Testis (tissue), 3 donors: ENCODE data around the gene PSAPL1. TPM values are rescaled to one million over a fixed set of nuclear protein-coding genes. Genes with fewer than 3 reads are reported as not detected.

ENCODE experiments used
- DNase-seq: peaks from one replicate; pipeline ENCODE4 v3.0.0-alpha.2; 2019
- H3K27ac ChIP-seq, 2 donors: fragments of 200-600 bp; sonication (generic); one replicate each; pipeline ENCODE4 v1.5.1; 2019
- H3K27me3 ChIP-seq: fragments of 200-600 bp; sonication (generic); one replicate; pipeline ENCODE4 v1.5.1; 2019
- H3K36me3 ChIP-seq: fragments of 200-600 bp; sonication (generic); one replicate; pipeline ENCODE4 v1.5.1; 2017; ENCODE audit warnings: low read depth; ENCODE audit errors: missing control alignments
- H3K4me1 ChIP-seq: fragments of 200-600 bp; sonication (generic); one replicate; pipeline ENCODE4 v1.5.1; 2019
- H3K4me3 ChIP-seq, 2 donors: fragments of 200-600 bp; sonication (generic); one replicate each; pipeline ENCODE4 v1.5.1; 2017 to 2019
- H3K9me3 ChIP-seq: fragments of 200-600 bp; sonication (generic); one replicate; pipeline ENCODE4 v1.5.1; 2017
- POLR2A ChIP-seq: fragments of 450-650 bp; IDR thresholded peaks from one replicate; pipeline ENCODE4 v1.6.1; 2017; ENCODE audit warnings: antibody characterized with exemption, mild to moderate bottlenecking, moderate library complexity
- WGBS, 2 donors: methylation state at CpG; one replicate each; pipeline ENCODE4 v1.1.5; 2018; 5-methylcytosine and 5-hydroxymethylcytosine counted together
- intact Hi-C: fragments of 100-400 bp; cut with DNase I; formaldehyde crosslinking; loops from one replicate; pipeline ENCODE4 v1.15.1; 2023; ENCODE audit warnings: low total_unique reads
- polyA plus RNA-seq: library from polyadenylated mRNA; stranded (reverse); fragments of 350-450 nt; fragmentation: Illumina TruSeq; extraction: RNeasy Lipid Tissue Mini Kit (QIAGEN cat#74804); gene quantifications from one replicate; pipeline ENCODE4 v1.2.3, GENCODE V29; 2014; ENCODE audit warnings: low read depth, low replicate concordance; ENCODE audit not compliant: insufficient read depth
- total RNA-seq, 2 donors: library from RNA; depleted of rRNA; stranded (reverse); fragments of >200 nt; gene quantifications; one replicate each; pipeline ENCODE4 v1.2.3, GENCODE V29; 2016
- TF ChIP-seq, protein P1 (sequence below), 3 experiments: fragments of 450-650 bp in 2 of 3; fragments of 200-600 bp in 1 of 3; sonication (generic) in 1 of 3; IDR thresholded peaks; one replicate each; pipeline ENCODE4 v1.5.1; 2016 to 2019; ENCODE audit warnings: antibody characterized with exemption in 3 of 3, mild to moderate bottlenecking in 2 of 3, moderate library complexity in 1 of 3

PSAPL1 gene
- total and polyA plus RNA-seq, 3 donors from 2014 or later: 11.0 to 19.0 (median 17.5) TPM

DNA sequence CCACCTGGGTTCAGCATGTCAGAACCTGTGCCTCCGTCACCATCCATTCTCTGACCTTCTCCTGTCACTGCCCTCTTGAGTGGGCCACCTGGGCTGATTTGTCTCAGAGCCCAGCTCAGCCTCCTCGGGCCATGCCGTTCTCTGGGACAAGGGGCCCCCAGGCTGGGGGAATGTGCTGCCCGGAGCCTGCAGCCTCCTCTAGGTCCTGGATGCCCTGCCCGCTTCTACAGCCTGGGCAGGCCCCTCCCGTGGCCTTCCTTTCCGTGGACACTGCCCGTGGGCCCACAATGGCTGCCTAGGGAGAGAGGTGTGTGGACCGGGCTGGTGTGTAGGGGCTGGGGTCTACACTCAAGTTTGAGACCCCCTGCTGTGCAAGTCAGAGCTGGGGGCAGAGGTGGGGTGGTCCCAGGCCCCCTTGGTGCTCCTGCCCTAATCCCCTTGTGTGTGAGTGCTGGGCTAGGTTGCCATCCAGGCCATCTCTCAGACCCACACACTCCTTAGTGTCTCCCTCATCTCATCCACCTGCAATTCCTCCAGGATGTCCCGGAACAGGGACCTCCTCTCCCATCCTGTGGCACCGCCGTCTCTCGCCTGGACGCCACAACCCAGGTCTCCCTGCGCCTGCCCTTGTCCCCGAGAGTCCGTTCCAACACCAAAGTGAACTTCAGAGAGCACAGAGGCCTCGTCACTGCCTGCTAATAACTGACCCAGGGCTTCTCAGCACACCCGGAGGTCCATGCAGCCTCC is 12.4 kb downstream of the PSAPL1 start:
- H3K27ac ChIP-seq: no peak overlapping the region
- H3K27me3 ChIP-seq: no peaks in the 10 kb centered on the region
- H3K36me3 ChIP-seq: no peaks in the 10 kb centered on the region
- H3K4me3 ChIP-seq: no peak overlapping the region
- H3K9me3 ChIP-seq: no peaks in the 10 kb centered on the region
- 81 to 90% methylated on average over 18 to 19 of the region's 19 CpGs for WGBS, 2 donors
- peaks cover 3% of the 10 kb centered on the region for H3K4me1 ChIP-seq
- no peak for DNase-seq
- no peak for TF ChIP-seq POLR2A
- TF ChIP-seq, protein P1, sequence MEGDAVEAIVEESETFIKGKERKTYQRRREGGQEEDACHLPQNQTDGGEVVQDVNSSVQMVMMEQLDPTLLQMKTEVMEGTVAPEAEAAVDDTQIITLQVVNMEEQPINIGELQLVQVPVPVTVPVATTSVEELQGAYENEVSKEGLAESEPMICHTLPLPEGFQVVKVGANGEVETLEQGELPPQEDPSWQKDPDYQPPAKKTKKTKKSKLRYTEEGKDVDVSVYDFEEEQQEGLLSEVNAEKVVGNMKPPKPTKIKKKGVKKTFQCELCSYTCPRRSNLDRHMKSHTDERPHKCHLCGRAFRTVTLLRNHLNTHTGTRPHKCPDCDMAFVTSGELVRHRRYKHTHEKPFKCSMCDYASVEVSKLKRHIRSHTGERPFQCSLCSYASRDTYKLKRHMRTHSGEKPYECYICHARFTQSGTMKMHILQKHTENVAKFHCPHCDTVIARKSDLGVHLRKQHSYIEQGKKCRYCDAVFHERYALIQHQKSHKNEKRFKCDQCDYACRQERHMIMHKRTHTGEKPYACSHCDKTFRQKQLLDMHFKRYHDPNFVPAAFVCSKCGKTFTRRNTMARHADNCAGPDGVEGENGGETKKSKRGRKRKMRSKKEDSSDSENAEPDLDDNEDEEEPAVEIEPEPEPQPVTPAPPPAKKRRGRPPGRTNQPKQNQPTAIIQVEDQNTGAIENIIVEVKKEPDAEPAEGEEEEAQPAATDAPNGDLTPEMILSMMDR (IDR thresholded peaks at IDR 0.05): no peak
- intact Hi-C loops: no loop called here

DNA sequence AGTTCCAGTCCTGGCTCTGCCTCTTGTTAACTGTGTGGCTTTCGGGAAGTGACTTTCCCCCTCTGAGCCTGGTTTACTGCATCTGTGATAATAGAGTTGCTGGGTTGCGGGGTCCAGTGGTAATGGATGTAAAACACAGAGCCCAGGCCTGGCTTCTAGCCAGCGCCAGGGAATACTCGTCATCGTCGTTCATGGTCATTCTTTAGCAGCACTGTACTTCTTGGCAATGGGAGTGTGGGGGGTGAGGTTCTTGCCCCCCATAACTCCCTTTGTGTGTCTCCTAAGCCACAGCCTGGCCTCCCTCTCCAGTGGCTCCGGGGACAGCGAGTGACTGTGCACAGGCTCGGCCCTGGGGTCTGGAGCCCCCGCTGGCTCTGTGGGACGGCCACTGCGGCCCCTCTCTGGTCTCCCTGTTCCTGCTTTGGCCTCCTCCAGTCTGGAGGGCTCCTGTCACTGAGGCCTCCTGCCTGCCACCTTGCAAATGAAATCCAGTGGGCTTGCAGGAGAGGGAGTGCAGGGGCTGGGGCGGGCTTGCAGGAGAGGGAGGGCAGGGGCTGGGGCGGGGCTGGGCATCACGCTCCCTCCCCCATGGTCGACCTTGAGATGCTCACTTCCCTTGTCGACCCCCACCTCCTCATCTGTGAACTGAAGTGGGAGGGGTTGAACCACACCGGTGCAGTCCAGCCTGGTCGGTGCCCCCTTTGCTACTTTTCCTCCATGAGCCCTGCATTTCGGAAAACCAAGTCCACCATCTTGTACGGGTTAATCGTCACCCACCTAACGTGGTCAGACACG is 13.2 kb downstream of the PSAPL1 start:
- H3K4me1 ChIP-seq: peaks cover 3% of the 10 kb centered on the region
- TF ChIP-seq, protein P1 (IDR thresholded peaks at IDR 0.05): no peak
- no peak for TF ChIP-seq POLR2A
- H3K9me3 ChIP-seq: no peaks in the 10 kb centered on the region
- DNase-seq: no peak
- intact Hi-C loops: no loop called here
- H3K36me3 ChIP-seq: no peaks in the 10 kb centered on the region
- 79 to 88% methylated on average over 23 to 24 of the region's 24 CpGs for WGBS, 2 donors
- no peaks in the 10 kb centered on the region for H3K27me3 ChIP-seq
- H3K27ac ChIP-seq: no peak overlapping the region
- H3K4me3 ChIP-seq: no peak overlapping the region

DNA sequence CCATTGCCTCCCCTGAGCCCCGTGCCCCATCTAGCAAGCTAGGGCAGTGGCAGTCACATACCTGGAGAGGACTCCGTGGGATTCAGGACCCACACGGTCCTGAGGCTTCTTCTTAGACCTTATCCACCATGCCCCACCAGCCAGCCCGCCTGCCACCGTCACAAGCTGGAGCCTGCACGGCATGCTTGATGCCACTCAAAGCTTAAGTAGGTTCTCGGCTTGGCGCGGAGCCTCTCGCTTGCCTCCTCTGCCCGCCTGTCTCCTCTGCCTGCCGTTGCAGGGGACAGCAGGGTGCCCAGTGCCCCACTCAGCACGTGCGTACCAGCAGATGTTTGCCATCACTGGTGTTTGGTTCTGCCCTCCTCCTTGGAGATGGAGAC is 14.1 kb downstream of the PSAPL1 start:
- no peak for DNase-seq
- 85 to 89% methylated on average over 10 to 14 of the region's 14 CpGs for WGBS, 2 donors
- no peaks in the 10 kb centered on the region for H3K36me3 ChIP-seq
- intact Hi-C loops: no loop called here
- no peak overlapping the region for H3K27ac ChIP-seq
- TF ChIP-seq, protein P1 (IDR thresholded peaks at IDR 0.05): no peak
- no peak for TF ChIP-seq POLR2A
- no peaks in the 10 kb centered on the region for H3K9me3 ChIP-seq
- peaks cover 3% of the 10 kb centered on the region for H3K4me1 ChIP-seq
- H3K27me3 ChIP-seq: no peaks in the 10 kb centered on the region
- H3K4me3 ChIP-seq: no peak overlapping the region

DNA sequence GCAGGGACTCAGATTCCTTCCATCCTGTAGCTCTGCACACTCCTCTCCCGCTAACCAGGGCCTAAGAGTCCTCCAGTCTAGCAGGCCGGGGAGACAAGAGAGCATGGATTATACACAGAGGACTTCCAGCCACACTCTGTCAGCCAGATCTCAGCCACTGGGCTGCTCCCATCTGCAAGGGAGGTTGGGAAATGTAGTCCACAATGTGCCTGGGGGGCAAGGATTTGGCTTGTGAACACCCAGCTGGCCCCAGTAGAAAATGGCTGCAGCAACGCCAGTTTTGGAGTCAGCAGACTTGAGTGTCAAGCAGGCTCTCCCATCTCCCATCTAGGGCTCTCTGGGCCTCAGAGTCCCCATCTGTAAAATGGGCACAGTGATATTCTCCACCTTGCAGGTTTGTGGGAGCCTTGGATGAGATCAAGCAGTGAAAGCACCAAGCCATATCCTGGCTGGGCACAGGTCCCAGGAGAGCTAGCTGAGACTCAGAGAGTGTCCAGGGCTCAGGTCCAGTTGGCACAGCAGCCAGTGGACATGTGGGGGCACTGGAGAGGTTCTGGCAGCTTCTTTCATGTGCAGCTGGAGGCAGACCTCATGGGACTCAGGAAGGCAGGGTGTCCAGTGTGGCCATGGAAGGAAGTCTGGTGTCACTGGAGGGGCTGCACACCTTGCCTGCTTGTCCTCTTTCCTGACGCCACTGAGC is 14.6 kb downstream of the PSAPL1 start:
- WGBS, 2 donors: 77 to 90% methylated on average over 2 to 3 of the region's 4 CpGs
- Histone ChIP-seq H3K27ac (no peak overlapping the region), H3K4me1 (peaks cover 3% of the 10 kb centered on the region), H3K36me3 (no peaks in the 10 kb centered on the region), H3K9me3 (no peaks in the 10 kb centered on the region), H3K4me3 (no peak overlapping the region), H3K27me3 (no peaks in the 10 kb centered on the region)
- no peak for DNase-seq
- no peak for TF ChIP-seq POLR2A
- TF ChIP-seq, protein P1 (IDR thresholded peaks at IDR 0.05): no peak
- intact Hi-C loops: no loop called here
